Measurements from ENCODE around the gene IDH2. TPM values are rescaled to one million over a fixed set of nuclear protein-coding genes. Genes with fewer than 3 reads are reported as not detected.

IDH2 gene
- total RNA-seq, 1 experiment from 2014 or later = 48.1 TPM

DNA sequence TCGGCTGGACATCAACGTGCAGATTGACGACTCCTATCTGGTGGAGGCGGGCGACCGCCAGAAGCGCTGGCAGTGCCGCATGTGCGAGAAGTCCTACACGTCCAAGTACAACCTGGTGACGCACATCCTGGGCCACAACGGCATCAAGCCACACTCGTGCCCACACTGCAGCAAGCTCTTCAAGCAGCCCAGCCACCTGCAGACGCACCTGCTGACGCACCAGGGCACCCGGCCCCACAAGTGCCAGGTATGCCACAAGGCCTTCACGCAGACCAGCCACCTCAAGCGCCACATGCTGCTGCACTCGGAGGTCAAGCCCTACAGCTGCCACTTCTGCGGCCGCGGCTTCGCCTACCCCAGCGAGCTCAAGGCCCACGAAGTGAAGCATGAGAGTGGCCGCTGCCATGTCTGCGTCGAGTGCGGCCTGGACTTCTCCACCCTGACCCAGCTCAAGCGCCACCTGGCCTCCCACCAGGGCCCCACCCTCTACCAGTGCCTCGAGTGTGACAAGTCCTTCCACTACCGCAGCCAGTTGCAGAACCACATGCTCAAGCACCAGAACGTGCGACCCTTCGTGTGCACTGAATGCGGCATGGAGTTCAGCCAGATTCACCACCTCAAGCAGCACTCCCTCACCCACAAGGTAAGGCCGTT lies 34.2 kb downstream of the IDH2 start:
- Histone ChIP-seq H3K9me3 (ENCODE audit: control insufficient read depth in 1 of 2, insufficient read depth in 1 of 2, low read depth in 1 of 2, low read length in 2 of 2) (no peaks in the 10 kb centered on the region), H3K27me3 (ENCODE audit: insufficient read depth, low read length) (no peaks in the 10 kb centered on the region), H3K9ac (ENCODE audit: low read length) (no peak overlapping the region), H4K20me1 (ENCODE audit: insufficient read depth) (no peaks in the 10 kb centered on the region), H3K79me2 (ENCODE audit: insufficient read depth, low read length) (no peaks in the 10 kb centered on the region), H3K4me1 (ENCODE audit: control insufficient read depth in 1 of 2, insufficient read depth in 2 of 2, low read length in 2 of 2) (no peaks in the 10 kb centered on the region), H3K9me2 (ENCODE audit: insufficient read depth) (no peaks in the 10 kb centered on the region), H3K36me3 (ENCODE audit: control insufficient read depth in 1 of 2, insufficient read depth in 2 of 2, low read length in 2 of 2) (no peaks in the 10 kb centered on the region), H2AFZ (ENCODE audit: low read depth, low read length, poor library complexity, severe bottlenecking) (no peak overlapping the region), H3K4me3 (replicated peaks in 1 of 2; ENCODE audit: low read depth in 1 of 2, low read length in 2 of 2) (no peak overlapping the region), H3K4me2 (ENCODE audit: low read length) (no peak overlapping the region), H3K27ac (ENCODE audit: low read depth, low read length) (no peak overlapping the region)
- ChIA-PET POLR2A (no interaction called here), CTCF (no interaction called here), RAD21 (ENCODE audit: low non-redundant PET in 1 of 2, low total read pairs in 2 of 2, uncharacterized antibody in 2 of 2, unreplicated experiment in 2 of 2) (no interaction called here)
- ATAC-seq (no peak), DNase-seq (ENCODE audit: low read depth, low spot score) (no peak)
- TF ChIP-seq CBX3 (IDR thresholded peaks at IDR 0.05; ENCODE audit: low read depth) (no peak), SP1 (IDR thresholded peaks at IDR 0.05; ENCODE audit: low read depth) (no peak), FOSL1 (IDR thresholded peaks at IDR 0.05; ENCODE audit: low read depth) (no peak), SIN3A (IDR thresholded peaks at IDR 0.05; ENCODE audit: low read depth) (no peak), POLR2AphosphoS5 (IDR thresholded peaks at IDR 0.05; ENCODE audit: low read depth, low read length) (no peak), EZH2 (IDR thresholded peaks at IDR 0.05) (no peak)
- TF ChIP-seq, protein P1, sequence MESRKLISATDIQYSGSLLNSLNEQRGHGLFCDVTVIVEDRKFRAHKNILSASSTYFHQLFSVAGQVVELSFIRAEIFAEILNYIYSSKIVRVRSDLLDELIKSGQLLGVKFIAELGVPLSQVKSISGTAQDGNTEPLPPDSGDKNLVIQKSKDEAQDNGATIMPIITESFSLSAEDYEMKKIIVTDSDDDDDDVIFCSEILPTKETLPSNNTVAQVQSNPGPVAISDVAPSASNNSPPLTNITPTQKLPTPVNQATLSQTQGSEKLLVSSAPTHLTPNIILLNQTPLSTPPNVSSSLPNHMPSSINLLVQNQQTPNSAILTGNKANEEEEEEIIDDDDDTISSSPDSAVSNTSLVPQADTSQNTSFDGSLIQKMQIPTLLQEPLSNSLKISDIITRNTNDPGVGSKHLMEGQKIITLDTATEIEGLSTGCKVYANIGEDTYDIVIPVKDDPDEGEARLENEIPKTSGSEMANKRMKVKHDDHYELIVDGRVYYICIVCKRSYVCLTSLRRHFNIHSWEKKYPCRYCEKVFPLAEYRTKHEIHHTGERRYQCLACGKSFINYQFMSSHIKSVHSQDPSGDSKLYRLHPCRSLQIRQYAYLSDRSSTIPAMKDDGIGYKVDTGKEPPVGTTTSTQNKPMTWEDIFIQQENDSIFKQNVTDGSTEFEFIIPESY (IDR thresholded peaks at IDR 0.05; ENCODE audit: extremely low read depth, insufficient replicate concordance, low read length) = no peak
- TF ChIP-seq, protein P2, sequence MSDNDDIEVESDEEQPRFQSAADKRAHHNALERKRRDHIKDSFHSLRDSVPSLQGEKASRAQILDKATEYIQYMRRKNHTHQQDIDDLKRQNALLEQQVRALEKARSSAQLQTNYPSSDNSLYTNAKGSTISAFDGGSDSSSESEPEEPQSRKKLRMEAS (IDR thresholded peaks at IDR 0.05) = no peak
- TF ChIP-seq, protein P3, sequence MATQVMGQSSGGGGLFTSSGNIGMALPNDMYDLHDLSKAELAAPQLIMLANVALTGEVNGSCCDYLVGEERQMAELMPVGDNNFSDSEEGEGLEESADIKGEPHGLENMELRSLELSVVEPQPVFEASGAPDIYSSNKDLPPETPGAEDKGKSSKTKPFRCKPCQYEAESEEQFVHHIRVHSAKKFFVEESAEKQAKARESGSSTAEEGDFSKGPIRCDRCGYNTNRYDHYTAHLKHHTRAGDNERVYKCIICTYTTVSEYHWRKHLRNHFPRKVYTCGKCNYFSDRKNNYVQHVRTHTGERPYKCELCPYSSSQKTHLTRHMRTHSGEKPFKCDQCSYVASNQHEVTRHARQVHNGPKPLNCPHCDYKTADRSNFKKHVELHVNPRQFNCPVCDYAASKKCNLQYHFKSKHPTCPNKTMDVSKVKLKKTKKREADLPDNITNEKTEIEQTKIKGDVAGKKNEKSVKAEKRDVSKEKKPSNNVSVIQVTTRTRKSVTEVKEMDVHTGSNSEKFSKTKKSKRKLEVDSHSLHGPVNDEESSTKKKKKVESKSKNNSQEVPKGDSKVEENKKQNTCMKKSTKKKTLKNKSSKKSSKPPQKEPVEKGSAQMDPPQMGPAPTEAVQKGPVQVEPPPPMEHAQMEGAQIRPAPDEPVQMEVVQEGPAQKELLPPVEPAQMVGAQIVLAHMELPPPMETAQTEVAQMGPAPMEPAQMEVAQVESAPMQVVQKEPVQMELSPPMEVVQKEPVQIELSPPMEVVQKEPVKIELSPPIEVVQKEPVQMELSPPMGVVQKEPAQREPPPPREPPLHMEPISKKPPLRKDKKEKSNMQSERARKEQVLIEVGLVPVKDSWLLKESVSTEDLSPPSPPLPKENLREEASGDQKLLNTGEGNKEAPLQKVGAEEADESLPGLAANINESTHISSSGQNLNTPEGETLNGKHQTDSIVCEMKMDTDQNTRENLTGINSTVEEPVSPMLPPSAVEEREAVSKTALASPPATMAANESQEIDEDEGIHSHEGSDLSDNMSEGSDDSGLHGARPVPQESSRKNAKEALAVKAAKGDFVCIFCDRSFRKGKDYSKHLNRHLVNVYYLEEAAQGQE (IDR thresholded peaks at IDR 0.05; ENCODE audit: low read depth) = no peak
- intact Hi-C loops (cut with micrococcal nuclease) = no loop called here
- no TSS peak for BruUV-seq (replicated peaks)
